ENCODE data around the gene EML4.

EML4 gene

DNA sequence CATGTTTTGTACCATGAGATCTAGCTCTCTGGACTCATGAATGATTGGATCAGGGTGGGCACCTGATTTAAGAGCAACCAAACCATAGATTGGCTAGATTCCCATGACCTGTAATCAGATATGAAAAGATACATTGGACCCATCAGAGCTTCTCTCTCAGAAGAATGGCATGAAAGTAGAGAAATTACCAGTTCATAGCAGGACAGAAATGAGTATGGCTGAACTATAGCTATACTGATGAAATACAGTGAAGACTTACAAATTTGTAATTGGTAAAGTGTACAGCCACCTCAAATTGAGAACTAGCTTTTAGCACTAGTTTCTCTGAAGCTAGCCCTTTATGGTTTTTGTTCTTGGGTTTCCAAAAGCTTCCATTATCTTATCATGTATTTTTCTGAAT lies 19.0 kb upstream of the EML4 start:
- DNase-seq, result no peak
- TF ChIP-seq GATA1 (IDR thresholded peaks at IDR 0.05; ENCODE audit: low read depth, low read length), result no peak
- no peak for TF ChIP-seq POLR2A (IDR thresholded peaks at IDR 0.05; ENCODE audit: low read length)

GRCh38 chr2:42153944-42154581 lies 15.1 kb upstream of the EML4 start:
- DNase-seq, result no peak
- no peak for TF ChIP-seq POLR2A (IDR thresholded peaks at IDR 0.05; ENCODE audit: low read length)
- no peak for TF ChIP-seq GATA1 (IDR thresholded peaks at IDR 0.05; ENCODE audit: low read depth, low read length)

DNA sequence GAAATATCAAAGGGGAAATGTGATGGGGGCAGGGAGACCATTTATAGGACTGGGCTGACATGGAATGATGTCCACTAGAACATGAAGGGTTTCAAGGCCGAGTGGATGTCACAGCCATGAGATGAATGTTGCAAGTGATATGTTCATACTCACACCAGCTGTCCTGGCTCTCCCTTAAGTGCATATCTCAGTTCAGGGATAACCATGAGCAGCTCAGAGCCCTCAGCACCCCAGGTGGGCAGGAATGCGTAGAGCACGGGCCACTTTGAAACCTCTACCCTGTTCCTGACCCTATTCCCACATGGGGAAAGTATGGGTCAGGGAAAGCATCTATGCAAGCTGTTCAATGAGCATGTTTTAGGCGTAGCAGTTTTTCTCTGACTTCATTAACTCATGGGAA lies 12.4 kb upstream of the EML4 start:
- no peak for DNase-seq
- TF ChIP-seq GATA1 (IDR thresholded peaks at IDR 0.05; ENCODE audit: low read depth, low read length), result no peak
- TF ChIP-seq POLR2A (IDR thresholded peaks at IDR 0.05; ENCODE audit: low read length), result no peak

- TF ChIP-seq POLR2A (IDR thresholded peaks at IDR 0.05; ENCODE audit: low read length) (no peak), GATA1 (IDR thresholded peaks at IDR 0.05; ENCODE audit: low read depth, low read length) (no peak)
- DNase-seq, result no peak
Measured at GRCh38 chr2:42161444-42161843, 7.7 kb upstream of the EML4 start.

GRCh38 chr2:42163444-42164045 lies 5.6 kb upstream of the EML4 start:
- DNase-seq, result no peak
- no peak for TF ChIP-seq GATA1 (IDR thresholded peaks at IDR 0.05; ENCODE audit: low read depth, low read length)
- no peak for TF ChIP-seq POLR2A (IDR thresholded peaks at IDR 0.05; ENCODE audit: low read length)

- DNase-seq, result no peak
- no peak for TF ChIP-seq GATA1 (IDR thresholded peaks at IDR 0.05; ENCODE audit: low read depth, low read length)
- no peak for TF ChIP-seq POLR2A (IDR thresholded peaks at IDR 0.05; ENCODE audit: low read length)
Measured at GRCh38 chr2:42164046-42164445, 5.1 kb upstream of the EML4 start.

DNA sequence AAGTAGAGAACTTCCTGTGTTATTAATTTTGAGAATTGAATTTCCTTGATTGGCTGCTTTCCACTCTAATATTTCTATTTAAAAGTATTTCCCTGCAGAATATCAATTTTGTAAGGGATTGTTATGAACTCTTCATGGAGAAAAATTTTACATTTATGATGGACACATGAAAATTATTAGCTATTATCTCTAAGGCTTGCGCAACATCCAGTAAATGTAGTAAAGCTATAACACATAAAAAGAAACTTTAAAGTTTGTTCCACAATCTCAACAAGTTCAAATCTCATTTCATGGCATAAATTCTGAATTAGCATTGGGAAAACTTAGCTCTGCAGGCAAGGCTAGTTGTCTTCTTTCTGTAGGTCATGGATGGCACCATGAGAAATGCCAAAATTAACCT lies 4.2 kb upstream of the EML4 start:
- no peak for DNase-seq
- TF ChIP-seq GATA1 (IDR thresholded peaks at IDR 0.05; ENCODE audit: low read depth, low read length), result no peak
- no peak for TF ChIP-seq POLR2A (IDR thresholded peaks at IDR 0.05; ENCODE audit: low read length)

DNA sequence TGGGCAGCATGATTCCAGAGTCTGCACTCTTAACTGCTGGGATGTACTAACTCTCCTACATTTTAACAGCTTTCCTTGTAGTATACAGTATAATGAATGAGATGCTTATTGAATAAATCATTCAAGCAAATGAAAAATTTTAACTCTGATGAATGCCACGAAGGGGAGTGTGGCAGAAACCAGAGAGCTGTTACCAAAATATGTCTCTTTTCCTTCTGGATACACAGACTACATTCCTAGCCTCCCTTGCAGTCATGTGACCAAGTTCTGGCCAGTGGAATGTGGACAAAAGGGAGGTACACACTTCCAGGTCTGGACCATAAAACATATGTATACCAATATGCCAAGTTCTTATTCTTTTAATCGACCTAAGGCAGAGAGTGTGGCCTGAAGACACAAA lies 1.7 kb upstream of the EML4 start:
- TF ChIP-seq POLR2A (IDR thresholded peaks at IDR 0.05; ENCODE audit: low read length) (no peak), GATA1 (IDR thresholded peaks at IDR 0.05; ENCODE audit: low read depth, low read length) (no peak)
- no peak for DNase-seq

- no peak for TF ChIP-seq GATA1 (IDR thresholded peaks at IDR 0.05; ENCODE audit: low read depth, low read length)
- no peak for TF ChIP-seq POLR2A (IDR thresholded peaks at IDR 0.05; ENCODE audit: low read length)
- no peak for DNase-seq
Measured at GRCh38 chr2:42168459-42169099, 574 bp upstream of the EML4 start.

DNA sequence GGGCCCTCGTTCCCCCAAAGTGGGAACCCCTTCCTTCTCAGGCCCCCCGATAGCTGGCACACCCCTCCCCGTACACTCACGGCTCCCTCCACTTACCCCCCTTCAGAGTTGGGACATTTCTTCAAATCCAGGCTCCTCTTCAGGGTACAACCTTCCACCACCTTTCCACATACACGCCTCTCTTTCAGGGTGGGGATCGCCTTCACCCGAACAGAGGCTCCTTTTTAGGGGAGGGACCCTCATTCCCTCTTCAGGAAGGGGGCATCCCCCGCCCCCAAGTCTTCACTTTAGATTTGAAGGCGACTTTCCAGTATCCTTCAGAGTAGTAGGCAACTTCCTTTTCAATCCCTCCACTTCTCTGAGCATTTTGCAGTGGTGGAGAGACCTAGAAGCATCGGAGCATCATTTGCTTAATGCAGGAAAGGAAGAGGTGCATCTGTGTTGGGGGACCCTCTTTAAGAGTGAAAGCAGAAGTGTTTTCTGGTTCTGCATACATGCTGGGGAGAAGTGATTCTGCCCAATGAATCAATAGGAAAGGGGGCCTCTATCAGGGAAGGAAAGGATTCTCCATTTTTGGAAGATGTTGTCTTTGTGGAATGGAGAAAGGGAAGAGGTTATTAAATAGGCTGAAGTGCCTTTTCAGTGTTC lies 845 bp downstream of the EML4 start:
- peak; percentile 24 to 50 for DNase-seq

DNA sequence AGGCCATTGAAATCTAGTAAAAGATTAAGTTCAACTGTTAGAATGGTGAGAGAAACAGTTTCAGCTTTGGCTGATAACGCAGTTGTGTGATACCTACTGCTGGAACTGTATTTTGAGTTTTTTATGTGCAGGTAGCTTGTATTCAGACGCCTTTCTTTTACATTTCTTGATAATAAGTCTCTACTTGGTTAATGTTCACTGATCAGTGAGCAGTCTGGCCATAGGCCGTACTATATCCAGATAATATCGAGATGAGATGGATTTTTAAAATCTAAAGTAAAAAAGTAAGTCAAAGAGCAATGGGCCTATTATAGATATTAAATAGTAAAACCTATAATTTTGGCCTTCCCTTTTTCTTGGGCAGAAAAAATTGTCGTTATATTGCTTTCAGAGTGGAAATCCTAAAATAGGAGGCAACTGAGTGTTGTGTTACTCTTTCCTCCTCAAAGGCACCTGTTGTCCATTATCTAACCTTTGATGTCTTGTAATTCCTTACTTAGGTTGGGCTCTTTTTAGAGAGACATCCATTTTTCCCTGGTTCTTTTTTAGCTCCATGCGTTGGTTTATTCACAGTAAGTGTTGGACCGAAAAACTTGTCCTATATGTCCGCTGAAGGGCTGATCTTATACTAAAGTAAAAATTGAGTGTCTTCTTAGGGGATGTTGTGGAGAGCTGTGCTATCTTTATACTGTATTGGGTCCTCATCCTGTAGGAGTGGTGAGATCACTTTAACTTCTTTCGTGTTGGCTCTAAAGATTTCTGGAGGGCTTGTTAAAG lies 1.7 kb downstream of the EML4 start:
- TF ChIP-seq POLR2A (IDR thresholded peaks at IDR 0.05; ENCODE audit: low read length), result no peak
- TF ChIP-seq GATA1 (IDR thresholded peaks at IDR 0.05; ENCODE audit: low read depth, low read length), result no peak
- peak in 1 of 2 experiments; percentile 13 for DNase-seq

More for the DNA sequence above, 845 bp downstream of the EML4 start:
- TF ChIP-seq POLR2A (IDR thresholded peaks at IDR 0.05; ENCODE audit: low read length), result no peak
- TF ChIP-seq GATA1 (IDR thresholded peaks at IDR 0.05; ENCODE audit: low read depth, low read length), result no peak

- DNase-seq, result peak; percentile 13 to 20
- TF ChIP-seq POLR2A (IDR thresholded peaks at IDR 0.05; ENCODE audit: low read length) (no peak), GATA1 (IDR thresholded peaks at IDR 0.05; ENCODE audit: low read depth, low read length) (no peak)
Measured at GRCh38 chr2:42171396-42171980, 2.3 kb downstream of the EML4 start.

GRCh38 chr2:42172020-42172419 lies 2.9 kb downstream of the EML4 start:
- DNase-seq, result no peak
- TF ChIP-seq GATA1 (IDR thresholded peaks at IDR 0.05; ENCODE audit: low read depth, low read length), result no peak
- no peak for TF ChIP-seq POLR2A (IDR thresholded peaks at IDR 0.05; ENCODE audit: low read length)
